GM06990 (cell line): ENCODE results near the gene S100A11.

ENCODE experiments used
- DNase-seq: peaks from one replicate; pipeline ENCODE4 v3.0.0-alpha.2; 2011; ENCODE audit not compliant: insufficient read length; ENCODE audit errors: extremely low read depth
- H3K27me3 ChIP-seq: replicated peaks from 2 replicates; pipeline ENCODE4 v1.6.0; 2011; ENCODE audit warnings: low read length; ENCODE audit not compliant: control insufficient read depth, insufficient read depth
- H3K36me3 ChIP-seq: 2 replicates; pipeline ENCODE4 v1.5.1; 2011; ENCODE audit warnings: low read length; ENCODE audit not compliant: control insufficient read depth, insufficient read depth
- H3K4me3 ChIP-seq: replicated peaks from 2 replicates; pipeline ENCODE4 v1.5.1; 2011; ENCODE audit warnings: low read depth, mild to moderate bottlenecking, control low read depth, low read length
- CTCF ChIP-seq: IDR thresholded peaks from 2 replicates; pipeline ENCODE4 v1.5.1; 2011; ENCODE audit warnings: low read length, control low read depth, mild to moderate bottlenecking, inconsistent platforms; ENCODE audit not compliant: insufficient read depth, poor library complexity, severe bottlenecking

The S100A11 gene

GRCh38 chr1:152000964-152001630, 35.7 kb downstream of the S100A11 start:
- Histone ChIP-seq H3K36me3 (no peaks in the 10 kb centered on the region), H3K4me3 (no peak overlapping the region), H3K27me3 (peaks cover 2% of the 10 kb centered on the region)
- DNase-seq, result no peak
- TF ChIP-seq CTCF, result no peak

- no peak overlapping the region for H3K4me3 ChIP-seq
- no peak for DNase-seq
- TF ChIP-seq CTCF, result no peak
- no peaks in the 10 kb centered on the region for H3K36me3 ChIP-seq
- no peaks in the 10 kb centered on the region; the same call in none of the 2 replicates for H3K27me3 ChIP-seq
These were observed 38.0 kb downstream of the S100A11 start for GRCh38 chr1:151998611-151999362.

- DNase-seq, result no peak
These were observed 39.6 kb downstream of the S100A11 start for GRCh38 chr1:151997284-151997570.

GRCh38 chr1:151995774-151996173, 41.0 kb downstream of the S100A11 start:
- peaks cover 7% of the 10 kb centered on the region for H3K27me3 ChIP-seq
- no peaks in the 10 kb centered on the region for H3K36me3 ChIP-seq
- no peak for DNase-seq
- no peak overlapping the region for H3K4me3 ChIP-seq
- no peak for TF ChIP-seq CTCF

More at GRCh38 chr1:151997284-151997570, 39.6 kb downstream of the S100A11 start:
- TF ChIP-seq CTCF, result no peak
- no peaks in the 10 kb centered on the region for H3K36me3 ChIP-seq
- H3K4me3 ChIP-seq, result no peak overlapping the region
- peaks cover 7% of the 10 kb centered on the region for H3K27me3 ChIP-seq

GRCh38 chr1:151994956-151995355, 41.8 kb downstream of the S100A11 start:
- Histone ChIP-seq H3K27me3 (peaks cover 7% of the 10 kb centered on the region), H3K4me3 (no peak overlapping the region), H3K36me3 (no peaks in the 10 kb centered on the region)
- TF ChIP-seq CTCF, result no peak
- no peak for DNase-seq
